Sigmoid colon (tissue), 4 donors: ENCODE data around the gene TCHHL1.

Experiments
- EP300 ChIP-seq, 4 donors: sonication (generic); formaldehyde crosslinking; IDR thresholded peaks; one replicate each; pipeline ENCODE4 v1.6.1; 2017; ENCODE audit warnings: antibody characterized with exemption in 4 of 4
- POLR2A ChIP-seq, 2 donors: fragments of 450-650 bp; IDR thresholded peaks; one replicate each; pipeline ENCODE4 v1.6.1; 2016; ENCODE audit warnings: antibody characterized with exemption in 2 of 2, mild to moderate bottlenecking in 2 of 2, moderate library complexity in 2 of 2
- POLR2AphosphoS5 ChIP-seq, 4 donors: sonication (generic); formaldehyde crosslinking; IDR thresholded peaks; one replicate each; pipeline ENCODE4 v1.6.1; 2017; ENCODE audit warnings: antibody characterized with exemption in 4 of 4
- TF ChIP-seq, protein P1 (sequence below), 4 experiments: fragments of 450-650 bp in 3 of 4; fragments of 200-600 bp in 1 of 4; IDR thresholded peaks; one replicate each; pipeline ENCODE4 v1.5.1; 2016 to 2019; ENCODE audit warnings: antibody characterized with exemption in 4 of 4, mild to moderate bottlenecking in 3 of 4, moderate library complexity in 2 of 4

DNA sequence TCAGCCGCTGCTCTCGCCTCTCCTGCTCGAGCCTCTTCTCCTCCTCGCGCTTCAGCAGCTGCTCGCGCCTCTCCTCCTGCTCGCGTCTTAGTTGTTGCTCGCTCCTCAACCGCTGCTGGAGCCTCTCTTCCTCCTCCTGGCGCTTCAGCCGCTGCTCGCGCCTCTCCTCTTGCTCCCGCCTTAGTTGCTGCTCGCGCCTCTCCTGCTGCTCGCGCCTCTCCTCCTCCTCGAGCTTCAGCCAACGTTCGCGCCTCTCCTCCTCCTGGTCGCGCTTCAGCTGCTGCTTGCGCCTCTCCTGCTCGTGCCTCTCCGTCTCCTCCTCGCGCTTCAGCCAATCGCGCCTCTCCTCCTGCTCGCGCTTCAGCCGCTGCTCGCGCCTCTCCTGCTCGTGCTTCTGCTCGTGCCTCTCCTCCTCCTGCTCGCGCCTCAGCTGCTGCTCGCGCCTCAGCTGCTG, 22.7 kb upstream of the TCHHL1 start:
- TF ChIP-seq, protein P1, sequence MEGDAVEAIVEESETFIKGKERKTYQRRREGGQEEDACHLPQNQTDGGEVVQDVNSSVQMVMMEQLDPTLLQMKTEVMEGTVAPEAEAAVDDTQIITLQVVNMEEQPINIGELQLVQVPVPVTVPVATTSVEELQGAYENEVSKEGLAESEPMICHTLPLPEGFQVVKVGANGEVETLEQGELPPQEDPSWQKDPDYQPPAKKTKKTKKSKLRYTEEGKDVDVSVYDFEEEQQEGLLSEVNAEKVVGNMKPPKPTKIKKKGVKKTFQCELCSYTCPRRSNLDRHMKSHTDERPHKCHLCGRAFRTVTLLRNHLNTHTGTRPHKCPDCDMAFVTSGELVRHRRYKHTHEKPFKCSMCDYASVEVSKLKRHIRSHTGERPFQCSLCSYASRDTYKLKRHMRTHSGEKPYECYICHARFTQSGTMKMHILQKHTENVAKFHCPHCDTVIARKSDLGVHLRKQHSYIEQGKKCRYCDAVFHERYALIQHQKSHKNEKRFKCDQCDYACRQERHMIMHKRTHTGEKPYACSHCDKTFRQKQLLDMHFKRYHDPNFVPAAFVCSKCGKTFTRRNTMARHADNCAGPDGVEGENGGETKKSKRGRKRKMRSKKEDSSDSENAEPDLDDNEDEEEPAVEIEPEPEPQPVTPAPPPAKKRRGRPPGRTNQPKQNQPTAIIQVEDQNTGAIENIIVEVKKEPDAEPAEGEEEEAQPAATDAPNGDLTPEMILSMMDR (IDR thresholded peaks at IDR 0.05), result no peak
- TF ChIP-seq POLR2AphosphoS5 (IDR thresholded peaks at IDR 0.05) (no peak), EP300 (IDR thresholded peaks at IDR 0.05) (no peak), POLR2A (IDR thresholded peaks at IDR 0.05) (no peak)
